HT1080 (cell line): ENCODE results near the gene CDK14. TPM values are rescaled to one million over a fixed set of nuclear protein-coding genes. Genes with fewer than 3 reads are reported as not detected.

Experiments used
- DNase-seq: peaks from one replicate; pipeline ENCODE4 v3.0.0-alpha.2; 2015; ENCODE audit warnings: low read depth
- total RNA-seq: library from RNA; depleted of rRNA; stranded (reverse); fragments of >200 nt; shearing (Covaris generic); gene quantifications from 2 replicates; pipeline ENCODE4 v1.2.3, GENCODE V29; 2014

CDK14 gene
- total RNA-seq, 1 experiment from 2014 or later: 8.1 TPM

DNA sequence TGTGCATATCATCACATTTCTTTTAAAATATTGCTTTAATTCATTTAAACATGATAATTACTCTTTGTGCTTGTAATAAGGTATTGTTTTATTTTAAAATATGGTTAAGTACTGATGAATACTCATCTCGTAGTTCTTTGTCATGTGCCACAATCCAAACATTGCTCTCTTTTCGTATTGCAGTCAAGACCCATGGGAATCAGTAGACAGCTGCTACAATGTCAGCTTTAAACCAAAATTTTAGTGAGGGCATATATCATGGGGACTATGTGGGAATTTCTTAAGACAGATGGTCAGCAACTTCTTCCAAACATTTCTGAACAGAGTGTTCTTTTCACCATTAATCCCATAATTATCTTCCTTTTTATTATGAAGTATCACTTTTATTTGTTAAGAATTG lies 590.9 kb downstream of the CDK14 start:
- DNase-seq: no peak

DNA sequence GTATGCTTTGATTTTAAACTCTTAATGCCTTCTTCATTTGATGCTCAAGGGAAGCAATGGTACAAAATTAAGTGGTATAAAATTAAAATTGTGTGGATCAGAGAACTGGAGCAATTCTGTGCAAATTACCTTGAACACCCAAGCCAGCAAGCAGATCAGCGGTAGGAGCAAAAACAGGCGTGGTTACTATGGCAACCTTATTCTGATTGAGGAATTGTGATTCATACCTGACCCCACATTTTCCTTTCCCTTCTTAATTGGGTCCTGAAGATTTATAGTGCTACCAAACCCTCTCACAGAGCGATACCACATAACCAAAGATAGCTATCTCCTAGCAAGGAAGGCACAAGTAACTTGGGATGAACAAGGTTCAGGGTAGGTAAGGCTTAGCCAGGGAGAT lies 595.6 kb downstream of the CDK14 start:
- no peak for DNase-seq

DNA sequence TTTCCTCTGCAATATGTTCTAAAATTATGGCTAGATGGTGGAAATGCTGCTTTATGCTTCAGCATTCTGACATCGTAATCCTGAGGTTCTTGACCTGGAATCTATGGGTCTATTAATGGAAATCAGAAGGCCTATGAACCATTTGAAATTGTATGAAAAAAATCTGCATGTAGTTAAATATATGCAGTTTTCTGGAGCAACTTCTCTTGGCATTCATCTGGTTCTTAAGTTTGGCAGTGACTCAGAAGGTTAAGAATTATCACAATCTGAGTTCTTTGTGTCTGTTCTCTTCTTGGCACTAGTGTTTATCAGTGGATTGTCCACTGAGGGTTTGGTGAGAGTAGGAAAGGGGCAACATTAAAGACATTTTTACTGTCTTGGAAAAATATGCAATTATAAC lies 597.0 kb downstream of the CDK14 start:
- DNase-seq: no peak

DNA sequence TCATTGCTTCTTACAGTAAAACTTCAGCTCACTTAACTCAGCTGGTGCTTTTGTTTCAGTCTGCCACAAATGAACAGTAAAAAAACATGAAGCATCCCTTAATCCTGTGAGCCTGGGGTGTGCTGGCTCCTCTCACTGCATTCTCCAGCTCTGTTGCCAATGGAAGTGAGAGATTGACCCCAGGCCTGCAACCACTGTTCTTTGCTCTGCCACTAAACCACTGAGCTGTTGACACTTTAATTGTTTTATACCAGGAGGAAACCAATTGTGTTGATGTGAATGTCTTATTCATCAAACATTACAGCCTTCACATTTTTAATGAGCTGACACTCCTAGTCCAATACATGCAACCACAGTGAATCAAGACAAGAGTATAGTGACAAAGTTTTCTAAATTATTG lies 598.7 kb downstream of the CDK14 start:
- no peak for DNase-seq

DNA sequence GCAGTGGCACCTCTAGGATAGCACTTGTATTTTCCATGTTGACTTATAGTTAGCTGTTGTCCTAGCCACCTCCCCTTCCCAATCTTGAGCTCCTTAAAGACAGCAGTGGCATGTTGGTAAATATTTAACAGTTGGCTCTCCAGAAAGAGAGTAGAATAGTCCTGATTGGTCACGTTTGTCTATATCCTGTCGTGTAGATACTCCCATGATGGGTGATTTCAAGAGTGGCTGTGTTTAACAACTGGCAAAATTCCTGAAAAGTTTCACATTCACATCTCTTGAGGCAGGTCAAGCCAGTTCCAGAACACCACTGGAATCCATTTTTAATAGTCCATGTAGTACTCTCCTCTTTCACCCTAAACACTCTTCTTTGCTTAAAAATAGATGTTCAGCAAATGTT lies 599.9 kb downstream of the CDK14 start:
- DNase-seq: no peak

DNA sequence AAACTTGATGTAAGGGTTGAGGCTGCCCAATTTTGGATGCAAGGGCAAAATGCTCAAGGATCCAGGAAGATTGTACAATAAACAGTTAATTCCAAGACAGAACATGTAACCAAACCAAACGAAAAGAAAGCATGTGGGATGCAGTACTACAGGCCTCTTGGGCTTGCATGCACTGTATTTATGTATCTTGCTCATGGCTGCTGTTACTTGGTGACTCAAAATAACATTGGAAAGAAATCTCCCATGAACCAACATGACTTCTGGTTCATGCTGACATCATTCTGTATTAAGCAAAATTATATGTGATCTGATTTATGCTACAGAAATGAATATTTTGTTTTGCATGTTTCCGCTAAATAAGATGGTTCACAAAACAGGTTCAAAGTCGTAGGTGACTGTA lies 602.2 kb downstream of the CDK14 start:
- no peak for DNase-seq

DNA sequence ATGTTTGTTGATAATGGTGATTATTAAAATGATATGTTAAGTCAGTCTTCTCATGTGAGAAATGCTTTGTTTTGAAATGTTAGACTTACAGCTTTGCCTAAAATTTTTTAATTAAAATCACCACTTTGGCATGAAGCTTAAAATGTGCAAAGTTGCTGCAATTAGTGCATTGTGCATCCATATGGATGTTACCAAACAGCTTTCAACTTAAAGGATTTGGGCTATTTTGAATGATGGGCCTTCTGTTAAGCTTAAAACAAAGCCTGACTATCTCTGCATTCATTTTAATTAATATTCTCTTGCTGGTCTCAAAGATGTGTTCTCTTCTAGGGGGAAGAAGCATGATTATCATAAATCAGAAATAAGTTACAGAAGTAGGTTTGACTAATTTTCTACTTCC lies 603.5 kb downstream of the CDK14 start:
- DNase-seq: no peak

DNA sequence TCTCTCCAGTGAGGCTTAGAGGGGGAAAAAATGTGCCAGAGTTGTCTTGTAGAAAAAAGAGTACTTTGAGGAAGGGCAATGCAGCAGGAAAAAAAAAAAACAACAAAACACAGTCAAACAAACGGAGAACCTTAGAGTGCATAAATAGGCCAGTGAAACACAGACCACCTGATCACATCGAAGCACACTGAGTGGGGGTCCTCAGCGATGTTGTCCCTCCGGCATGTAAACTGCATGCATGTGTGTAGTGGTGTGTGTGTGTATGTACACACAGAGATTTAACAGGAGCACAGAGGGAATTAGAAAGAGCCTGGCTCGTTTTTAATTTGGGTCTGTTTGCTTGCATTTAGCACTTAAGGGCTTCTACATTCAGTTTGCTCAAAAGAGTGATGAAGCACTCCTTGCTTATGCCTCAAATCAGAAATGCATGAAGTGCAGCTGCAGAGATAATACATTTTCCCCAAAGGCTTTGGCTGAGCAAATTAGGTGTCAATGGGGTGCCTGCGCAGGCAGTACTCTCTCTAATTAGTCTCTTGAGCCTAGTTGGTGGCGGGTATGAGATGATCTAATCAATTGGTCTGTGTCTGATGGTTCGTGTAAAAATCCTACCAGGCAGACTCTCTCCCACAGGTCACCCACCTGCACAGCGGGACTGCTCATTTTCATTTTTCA lies 605.5 kb downstream of the CDK14 start:
- DNase-seq: no peak

DNA sequence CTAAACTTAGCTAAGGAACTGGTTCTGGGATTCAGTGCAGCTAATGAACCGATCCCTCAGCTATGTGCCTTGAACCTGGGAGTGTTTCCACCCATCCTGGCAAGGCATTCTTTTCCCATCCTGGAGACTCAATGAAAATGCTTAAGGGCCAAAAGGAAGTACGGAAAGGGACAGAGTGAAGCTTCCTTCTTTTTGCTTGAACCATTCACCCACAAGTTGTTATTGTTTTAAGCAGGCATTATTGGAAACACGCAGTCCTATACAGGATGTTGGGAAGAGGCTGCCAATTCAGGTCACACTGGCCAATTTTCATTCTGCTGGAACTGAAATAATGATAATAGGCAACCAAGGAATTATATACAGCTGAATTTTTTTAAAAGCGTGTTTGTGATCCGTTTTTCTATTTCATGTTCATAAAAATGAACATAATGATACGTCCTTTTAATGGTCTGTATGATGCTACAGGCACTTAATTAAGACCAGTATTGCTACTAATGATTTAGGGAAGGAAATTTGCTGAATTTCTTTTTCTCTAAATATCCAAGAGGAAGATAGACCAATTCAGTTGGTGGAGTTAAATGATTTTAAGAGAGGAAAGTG lies 610.3 kb downstream of the CDK14 start:
- DNase-seq: no peak

DNA sequence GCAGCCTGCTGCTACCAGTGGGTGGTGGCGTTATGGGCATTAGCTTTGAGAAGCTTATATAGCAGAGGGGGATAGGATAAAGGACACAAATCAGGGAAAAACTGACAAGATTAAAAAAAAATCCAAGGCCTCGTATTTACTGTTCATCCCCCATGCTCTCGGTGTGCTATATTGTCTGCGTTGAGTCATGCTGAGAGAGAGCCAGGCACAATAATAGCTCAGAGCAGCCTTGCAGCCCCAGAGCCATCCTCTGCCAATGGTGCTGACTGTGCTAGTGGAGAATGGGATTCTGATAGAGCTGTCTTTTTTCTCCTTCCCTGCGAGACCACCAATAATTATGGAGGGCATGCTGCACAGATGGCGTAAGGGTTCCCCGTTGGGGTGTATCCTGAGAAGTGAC lies 616.5 kb downstream of the CDK14 start:
- DNase-seq: no peak

DNA sequence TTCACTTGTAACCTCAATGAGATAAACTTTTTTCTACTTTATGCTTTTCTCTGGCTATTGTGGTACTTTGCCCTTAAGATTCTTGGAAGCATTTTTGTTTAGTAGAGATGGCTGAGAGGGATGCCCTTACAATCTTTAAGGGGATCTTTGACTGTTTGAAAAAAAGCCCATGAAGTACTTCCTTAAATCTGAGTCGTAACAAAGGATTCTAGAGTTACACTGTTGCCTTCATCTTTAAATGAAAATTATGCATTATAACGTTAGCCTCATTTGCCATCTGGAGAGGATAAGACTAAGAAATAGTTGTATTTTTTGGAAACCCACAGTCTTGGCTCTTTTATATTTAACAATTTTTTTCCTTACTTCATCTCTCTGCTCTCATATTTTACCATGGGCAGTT lies 630.3 kb downstream of the CDK14 start:
- DNase-seq: no peak

DNA sequence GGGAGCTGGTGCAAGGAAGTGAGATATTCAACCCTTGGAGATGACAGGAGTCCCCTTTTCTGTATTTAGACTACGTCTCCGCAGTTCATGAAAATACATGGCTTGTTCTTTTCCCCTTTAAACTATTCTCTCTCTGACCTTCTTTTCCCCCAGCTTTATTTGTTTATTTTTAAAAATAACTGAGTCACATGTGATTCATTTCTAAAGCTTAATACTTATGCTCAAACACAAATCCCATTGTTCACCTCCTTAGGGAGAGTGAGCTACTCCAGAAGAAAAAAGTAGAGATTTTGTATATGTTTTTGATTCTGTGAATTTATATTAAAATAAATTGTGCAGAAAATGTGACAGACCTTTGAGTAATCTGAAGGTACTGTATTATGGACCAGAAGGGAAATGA lies 632.2 kb downstream of the CDK14 start:
- peak; percentile 42 for DNase-seq

DNA sequence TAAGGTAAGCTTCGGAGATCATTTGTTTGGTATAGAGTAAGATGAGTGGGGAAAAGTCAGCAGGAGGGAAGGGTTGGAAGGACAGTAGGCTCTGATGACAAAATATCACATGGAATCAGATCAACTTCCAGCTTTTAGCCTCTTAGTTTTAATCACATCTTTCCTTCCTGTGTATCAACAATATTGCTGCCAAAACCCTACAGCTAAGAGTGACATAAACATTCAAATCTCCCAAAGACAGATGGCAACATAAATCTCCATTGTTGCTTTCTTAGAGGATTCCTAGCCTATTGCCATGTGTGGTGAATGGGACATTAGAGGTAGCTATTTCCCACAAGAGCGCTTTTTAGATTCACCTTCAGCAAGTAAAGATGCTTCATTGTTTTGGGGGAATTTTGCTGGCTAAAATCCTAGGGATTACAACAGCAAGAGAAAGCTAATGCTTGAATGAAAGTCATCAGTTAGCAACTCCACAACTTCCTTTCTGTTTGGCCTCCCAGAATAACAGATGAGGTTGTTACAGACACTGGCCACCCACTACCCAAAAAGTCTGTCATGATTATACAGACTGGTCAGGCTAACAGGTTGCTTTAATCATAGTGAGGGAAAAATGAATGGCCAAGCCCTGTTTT lies 632.9 kb downstream of the CDK14 start:
- no peak for DNase-seq

DNA sequence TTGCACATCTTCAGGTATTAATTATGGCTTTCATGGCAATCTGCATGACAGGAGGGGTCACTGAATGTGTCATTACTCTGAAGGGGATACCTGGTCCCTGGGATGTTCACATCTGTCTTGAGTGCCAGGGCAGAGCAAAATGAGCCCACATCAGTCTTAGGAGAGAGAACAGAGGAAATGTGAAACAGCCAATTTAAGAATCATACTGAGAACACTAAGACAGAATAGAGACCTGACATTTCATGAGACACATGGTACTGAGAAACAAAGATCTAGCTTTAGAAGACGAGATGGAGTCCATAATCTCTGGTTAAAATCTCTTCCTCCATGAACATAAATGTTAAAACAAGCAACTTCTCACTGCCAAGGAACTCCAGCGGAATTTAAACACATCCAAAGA lies 634.0 kb downstream of the CDK14 start:
- no peak for DNase-seq

DNA sequence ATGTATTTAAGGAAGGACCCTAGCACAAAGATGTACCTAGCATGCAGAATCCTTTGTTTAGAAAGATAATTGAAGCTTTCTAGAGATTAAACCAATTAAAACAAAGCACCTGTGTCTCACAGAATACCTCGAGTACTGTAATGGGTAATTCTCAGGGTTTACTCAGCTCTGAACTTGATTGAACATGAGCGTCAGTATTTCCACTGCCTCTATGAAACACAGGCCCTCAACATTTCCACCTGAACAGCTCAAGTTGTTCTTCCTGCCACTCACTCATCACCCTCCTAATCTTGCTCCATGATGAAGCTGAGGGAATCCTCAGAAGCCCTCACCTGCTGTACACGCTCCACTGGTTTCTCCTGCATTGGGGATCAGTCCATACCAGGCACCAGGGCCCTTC lies 634.4 kb downstream of the CDK14 start:
- DNase-seq: no peak

DNA sequence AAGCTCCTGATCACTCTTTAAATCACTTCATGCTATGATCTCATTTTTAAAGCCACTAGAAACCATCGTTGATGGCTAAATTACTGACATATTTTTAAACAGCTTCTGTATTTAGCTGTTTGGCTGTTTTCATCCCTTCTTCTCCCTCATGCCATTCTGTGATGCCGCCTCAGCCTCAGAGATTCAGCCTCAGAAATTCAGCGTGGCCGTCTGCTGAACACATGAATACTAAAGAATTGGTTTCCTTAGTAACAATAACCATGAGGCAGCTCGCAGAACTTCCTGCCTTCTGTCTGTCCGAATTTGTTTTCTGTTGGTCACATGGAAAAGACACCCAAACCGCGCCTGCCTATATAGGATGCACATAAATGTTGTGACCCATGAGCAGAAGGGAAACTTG lies 637.1 kb downstream of the CDK14 start:
- DNase-seq: no peak

DNA sequence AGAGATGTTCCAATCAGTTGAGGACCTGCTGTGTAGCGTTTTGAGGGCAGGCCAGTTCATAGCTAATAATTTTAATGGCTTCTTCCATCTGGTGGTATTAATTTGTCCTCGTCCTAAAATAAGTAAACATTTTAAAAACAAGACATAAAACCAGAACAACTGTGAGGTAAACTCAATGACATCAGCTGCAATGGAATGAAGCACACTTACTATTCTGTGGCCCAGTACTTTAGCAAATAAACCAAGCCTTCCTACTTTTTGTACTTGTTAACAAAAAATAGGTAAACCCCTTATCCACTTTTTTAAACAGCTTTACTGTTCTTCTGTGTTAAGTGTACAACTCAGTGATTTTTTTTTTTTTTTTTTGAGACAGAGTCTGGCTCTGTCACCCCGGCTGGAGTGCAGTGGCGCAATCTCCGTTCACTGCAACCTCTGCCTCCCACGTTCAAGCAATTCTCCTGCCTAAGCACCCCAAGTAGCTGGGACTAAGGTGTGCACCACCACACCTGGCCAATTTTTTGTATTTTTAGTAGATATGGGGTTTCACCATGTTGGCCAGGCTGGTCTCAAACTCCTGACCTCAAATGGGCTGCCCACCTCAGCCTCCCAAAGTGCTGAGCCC lies 639.2 kb downstream of the CDK14 start:
- DNase-seq: no peak

DNA sequence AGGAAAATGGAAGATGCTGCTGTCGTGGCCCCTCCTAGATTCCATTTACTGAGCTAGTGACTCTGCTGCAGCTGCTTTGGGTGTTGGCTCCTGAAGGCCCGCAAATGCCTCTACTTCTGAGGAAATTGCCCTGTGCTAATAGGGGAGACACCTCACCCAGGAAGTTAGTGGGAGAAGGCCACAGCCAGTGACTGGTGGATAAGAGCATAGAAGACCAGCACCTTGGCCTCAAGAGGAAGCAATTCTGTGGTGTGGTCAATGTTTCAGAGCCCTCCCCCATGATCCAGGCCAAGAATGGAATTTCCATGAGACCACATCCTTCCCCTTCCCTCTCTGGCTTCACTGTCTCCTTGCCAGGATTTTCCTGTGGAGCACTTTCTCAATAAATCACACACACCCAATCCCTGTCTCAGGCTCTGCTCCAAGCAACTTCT lies 643.1 kb downstream of the CDK14 start:
- DNase-seq: peak; percentile 98

DNA sequence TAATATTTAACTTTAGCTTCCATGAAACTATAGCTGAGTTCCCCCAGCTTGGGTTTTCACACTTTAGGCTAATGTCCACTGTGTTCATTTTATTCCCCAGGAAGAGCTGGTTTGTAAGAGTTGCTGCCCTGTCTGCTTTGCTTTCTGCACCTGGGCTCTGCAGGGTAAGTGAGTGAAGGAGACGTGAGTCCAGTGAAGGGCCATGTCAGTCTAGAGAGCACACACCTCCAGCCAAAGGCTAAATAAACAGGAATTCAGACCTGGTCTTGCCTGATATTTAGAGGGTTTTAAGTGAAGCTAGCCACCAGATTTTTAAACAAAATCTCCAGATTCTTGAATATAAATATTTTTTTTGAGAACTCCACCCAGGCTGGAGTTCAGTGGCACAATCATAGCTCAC lies 643.7 kb downstream of the CDK14 start:
- DNase-seq: no peak

DNA sequence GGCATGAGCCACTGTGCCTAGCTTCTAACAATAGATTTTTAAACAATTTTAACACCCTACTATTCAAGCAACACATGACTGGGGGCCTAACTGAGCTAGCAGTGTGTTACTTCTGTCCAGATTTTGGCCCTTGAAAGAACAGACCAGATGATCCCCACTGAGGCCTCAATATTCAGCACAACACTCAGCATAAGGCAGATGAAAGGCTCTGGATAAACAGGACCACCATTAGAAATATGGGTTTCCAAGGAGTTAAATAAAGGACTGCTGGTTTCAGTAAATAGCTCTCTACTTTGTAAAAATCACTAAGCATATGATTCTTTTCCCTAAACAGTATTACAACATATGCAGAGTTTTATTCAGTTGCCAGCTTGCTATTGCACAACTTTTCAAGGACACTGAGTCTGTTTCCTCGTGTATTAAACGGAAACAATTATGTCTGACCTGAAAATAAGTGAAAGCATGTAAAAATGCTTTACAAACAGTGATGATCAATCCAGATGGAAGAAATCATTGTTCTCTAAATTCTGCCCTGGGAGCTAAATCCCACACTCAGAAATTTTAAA lies 644.3 kb downstream of the CDK14 start:
- DNase-seq: no peak

DNA sequence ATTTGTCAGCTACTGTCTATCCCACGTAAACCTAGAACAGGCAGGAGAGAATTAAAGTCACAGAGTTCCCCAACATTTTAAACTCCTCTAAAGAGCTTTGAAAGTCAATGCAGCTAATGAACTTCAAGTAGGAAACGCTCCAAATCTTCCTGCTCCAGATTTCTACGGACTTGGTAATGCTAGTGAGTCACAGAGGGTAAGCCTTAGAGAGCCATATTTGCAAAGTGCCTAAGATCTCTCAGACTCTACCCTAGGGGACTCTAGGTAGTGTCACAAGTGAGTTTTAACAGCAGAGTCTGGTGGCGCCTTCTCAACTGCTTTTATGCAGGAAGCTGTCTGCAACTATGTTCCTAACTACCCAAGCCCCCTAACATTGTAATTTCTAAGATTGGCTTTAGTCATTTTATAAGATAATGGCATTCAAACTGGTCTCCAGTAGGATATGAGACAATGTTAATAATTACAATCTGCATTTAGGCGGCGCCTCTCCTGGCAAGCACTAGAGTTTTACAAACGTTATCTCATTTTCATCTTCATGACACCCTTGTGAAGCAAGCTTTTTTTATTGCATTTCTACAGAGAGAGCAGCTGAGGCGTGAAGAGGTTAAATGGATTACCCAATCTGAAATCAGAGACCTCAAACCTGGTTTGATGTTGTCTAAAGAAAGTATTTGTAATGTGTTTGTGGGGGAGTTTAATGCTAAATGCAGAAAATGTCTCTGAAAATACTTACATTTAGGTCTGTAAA lies 646.1 kb downstream of the CDK14 start:
- DNase-seq: no peak
